ENCODE results near the gene KIAA1328. TPM values are rescaled to one million over a fixed set of nuclear protein-coding genes. Genes with fewer than 3 reads are reported as not detected.

The KIAA1328 gene
- total and polyA plus RNA-seq, 9 of the 15 experiments (the other 6 are each of a cell fraction or from before 2014, with no cell fraction given), result 4.0 to 8.6 (median 7.4) TPM

DNA sequence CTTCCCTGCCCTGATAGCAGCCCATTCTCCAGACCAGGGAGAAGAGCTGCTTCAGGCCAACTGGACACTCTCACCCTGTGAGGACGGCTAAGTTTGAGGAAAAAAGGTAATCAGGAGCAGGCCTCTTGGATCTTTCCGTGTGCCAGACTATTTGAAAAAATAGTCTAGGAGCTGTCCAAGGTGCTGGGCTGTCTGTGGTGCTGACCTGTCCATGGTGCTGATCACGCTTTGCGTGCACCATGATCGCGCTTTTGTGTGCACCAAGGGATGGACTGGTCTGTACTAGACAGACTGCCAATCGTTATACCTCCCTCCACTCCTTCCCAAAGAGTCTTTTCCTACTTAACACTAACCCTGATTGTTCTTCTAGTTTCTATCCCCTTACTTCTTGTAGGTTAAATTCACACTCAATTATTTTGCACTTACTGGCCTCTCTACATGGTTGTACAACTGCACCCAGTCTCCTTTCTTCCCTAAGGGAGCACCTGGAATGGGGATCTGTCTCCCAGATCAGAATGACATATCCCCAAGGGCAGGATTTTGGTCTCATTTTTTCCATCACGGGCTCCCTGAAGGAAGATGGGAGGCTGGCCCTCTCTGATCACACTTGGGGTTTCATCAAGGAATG lies 441.2 kb downstream of the KIAA1328 start (continued):
- TF ChIP-seq, protein P1, sequence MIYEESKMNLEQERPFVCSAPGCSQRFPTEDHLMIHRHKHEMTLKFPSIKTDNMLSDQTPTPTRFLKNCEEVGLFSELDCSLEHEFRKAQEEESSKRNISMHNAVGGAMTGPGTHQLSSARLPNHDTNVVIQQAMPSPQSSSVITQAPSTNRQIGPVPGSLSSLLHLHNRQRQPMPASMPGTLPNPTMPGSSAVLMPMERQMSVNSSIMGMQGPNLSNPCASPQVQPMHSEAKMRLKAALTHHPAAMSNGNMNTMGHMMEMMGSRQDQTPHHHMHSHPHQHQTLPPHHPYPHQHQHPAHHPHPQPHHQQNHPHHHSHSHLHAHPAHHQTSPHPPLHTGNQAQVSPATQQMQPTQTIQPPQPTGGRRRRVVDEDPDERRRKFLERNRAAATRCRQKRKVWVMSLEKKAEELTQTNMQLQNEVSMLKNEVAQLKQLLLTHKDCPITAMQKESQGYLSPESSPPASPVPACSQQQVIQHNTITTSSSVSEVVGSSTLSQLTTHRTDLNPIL (CRISPR knock-in tag; IDR thresholded peaks at IDR 0.05), result 0 out of 2 replicates have a peak, but pooled peaks have one; percentile 27
- TF ChIP-seq, protein P2, sequence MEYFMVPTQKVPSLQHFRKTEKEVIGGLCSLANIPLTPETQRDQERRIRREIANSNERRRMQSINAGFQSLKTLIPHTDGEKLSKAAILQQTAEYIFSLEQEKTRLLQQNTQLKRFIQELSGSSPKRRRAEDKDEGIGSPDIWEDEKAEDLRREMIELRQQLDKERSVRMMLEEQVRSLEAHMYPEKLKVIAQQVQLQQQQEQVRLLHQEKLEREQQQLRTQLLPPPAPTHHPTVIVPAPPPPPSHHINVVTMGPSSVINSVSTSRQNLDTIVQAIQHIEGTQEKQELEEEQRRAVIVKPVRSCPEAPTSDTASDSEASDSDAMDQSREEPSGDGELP (CRISPR knock-in tag; IDR thresholded peaks at IDR 0.05; ENCODE audit: borderline replicate concordance), result peak; percentile 86
- TF ChIP-seq RB1 (IDR thresholded peaks at IDR 0.05; ENCODE audit: low read depth) (no peak), STAG1 (CRISPR knock-in tag; IDR thresholded peaks at IDR 0.05; ENCODE audit: borderline replicate concordance) (peak; percentile 97), BCL6 (CRISPR knock-in tag; IDR thresholded peaks at IDR 0.05) (peak; percentile 87), SIN3A (IDR thresholded peaks at IDR 0.05; ENCODE audit: borderline replicate concordance in 2 of 2, control insufficient read depth in 1 of 2, low read depth in 2 of 2, low read length in 2 of 2) (peak; percentile 96 to 98), SRF (CRISPR knock-in tag; IDR thresholded peaks at IDR 0.05) (peak in 1 of 2 experiments; percentile 96; a peak in 2 of 4 replicates), ZNF143 (CRISPR knock-in tag; IDR thresholded peaks at IDR 0.05) (peak; percentile 55; the same call in 1 of the 2 replicates), HNRNPUL1 (IDR thresholded peaks at IDR 0.05; ENCODE audit: low read length) (no peak), NFIX (CRISPR knock-in tag; IDR thresholded peaks at IDR 0.05; ENCODE audit: low read depth) (no peak), ZSCAN32 (CRISPR knock-in tag; IDR thresholded peaks at IDR 0.05) (no peak), GTF2A2 (tag; IDR thresholded peaks at IDR 0.05) (no peak), ZC3H4 (CRISPR knock-in tag; IDR thresholded peaks at IDR 0.05; ENCODE audit: borderline replicate concordance) (0 out of 2 replicates have a peak, but pooled peaks have one; percentile 52), LCOR (CRISPR knock-in tag; IDR thresholded peaks at IDR 0.05) (peak; percentile 97), NR1H2 (CRISPR knock-in tag; IDR thresholded peaks at IDR 0.05) (peak; percentile 98; the same call in 1 of the 2 replicates)
- TF ChIP-seq, protein P3, sequence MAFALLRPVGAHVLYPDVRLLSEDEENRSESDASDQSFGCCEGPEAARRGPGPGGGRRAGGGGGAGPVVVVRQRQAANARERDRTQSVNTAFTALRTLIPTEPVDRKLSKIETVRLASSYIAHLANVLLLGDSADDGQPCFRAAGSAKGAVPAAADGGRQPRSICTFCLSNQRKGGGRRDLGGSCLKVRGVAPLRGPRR (CRISPR knock-in tag; IDR thresholded peaks at IDR 0.05), result 0 out of 2 replicates have a peak, but pooled peaks have one; percentile 37
- TF ChIP-seq, protein P4, sequence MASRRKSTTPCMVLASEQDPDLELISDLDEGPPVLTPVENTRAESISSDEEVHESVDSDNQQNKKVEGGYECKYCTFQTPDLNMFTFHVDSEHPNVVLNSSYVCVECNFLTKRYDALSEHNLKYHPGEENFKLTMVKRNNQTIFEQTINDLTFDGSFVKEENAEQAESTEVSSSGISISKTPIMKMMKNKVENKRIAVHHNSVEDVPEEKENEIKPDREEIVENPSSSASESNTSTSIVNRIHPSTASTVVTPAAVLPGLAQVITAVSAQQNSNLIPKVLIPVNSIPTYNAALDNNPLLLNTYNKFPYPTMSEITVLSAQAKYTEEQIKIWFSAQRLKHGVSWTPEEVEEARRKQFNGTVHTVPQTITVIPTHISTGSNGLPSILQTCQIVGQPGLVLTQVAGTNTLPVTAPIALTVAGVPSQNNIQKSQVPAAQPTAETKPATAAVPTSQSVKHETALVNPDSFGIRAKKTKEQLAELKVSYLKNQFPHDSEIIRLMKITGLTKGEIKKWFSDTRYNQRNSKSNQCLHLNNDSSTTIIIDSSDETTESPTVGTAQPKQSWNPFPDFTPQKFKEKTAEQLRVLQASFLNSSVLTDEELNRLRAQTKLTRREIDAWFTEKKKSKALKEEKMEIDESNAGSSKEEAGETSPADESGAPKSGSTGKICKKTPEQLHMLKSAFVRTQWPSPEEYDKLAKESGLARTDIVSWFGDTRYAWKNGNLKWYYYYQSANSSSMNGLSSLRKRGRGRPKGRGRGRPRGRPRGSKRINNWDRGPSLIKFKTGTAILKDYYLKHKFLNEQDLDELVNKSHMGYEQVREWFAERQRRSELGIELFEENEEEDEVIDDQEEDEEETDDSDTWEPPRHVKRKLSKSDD (conservative IDR thresholded peaks at IDR 0.05; ENCODE audit: low read length), result no peak
- TF ChIP-seq, protein P5, sequence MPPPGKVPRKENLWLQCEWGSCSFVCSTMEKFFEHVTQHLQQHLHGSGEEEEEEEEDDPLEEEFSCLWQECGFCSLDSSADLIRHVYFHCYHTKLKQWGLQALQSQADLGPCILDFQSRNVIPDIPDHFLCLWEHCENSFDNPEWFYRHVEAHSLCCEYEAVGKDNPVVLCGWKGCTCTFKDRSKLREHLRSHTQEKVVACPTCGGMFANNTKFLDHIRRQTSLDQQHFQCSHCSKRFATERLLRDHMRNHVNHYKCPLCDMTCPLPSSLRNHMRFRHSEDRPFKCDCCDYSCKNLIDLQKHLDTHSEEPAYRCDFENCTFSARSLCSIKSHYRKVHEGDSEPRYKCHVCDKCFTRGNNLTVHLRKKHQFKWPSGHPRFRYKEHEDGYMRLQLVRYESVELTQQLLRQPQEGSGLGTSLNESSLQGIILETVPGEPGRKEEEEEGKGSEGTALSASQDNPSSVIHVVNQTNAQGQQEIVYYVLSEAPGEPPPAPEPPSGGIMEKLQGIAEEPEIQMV (tag; conservative IDR thresholded peaks at IDR 0.05; ENCODE audit: low read depth), result peak; percentile 81
- TF ChIP-seq, protein P6, sequence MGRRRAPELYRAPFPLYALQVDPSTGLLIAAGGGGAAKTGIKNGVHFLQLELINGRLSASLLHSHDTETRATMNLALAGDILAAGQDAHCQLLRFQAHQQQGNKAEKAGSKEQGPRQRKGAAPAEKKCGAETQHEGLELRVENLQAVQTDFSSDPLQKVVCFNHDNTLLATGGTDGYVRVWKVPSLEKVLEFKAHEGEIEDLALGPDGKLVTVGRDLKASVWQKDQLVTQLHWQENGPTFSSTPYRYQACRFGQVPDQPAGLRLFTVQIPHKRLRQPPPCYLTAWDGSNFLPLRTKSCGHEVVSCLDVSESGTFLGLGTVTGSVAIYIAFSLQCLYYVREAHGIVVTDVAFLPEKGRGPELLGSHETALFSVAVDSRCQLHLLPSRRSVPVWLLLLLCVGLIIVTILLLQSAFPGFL (CRISPR knock-in tag; IDR thresholded peaks at IDR 0.05), result no peak

Data from K562 (cell line).